ENCODE data around the gene EIF2D. TPM values are rescaled to one million over a fixed set of nuclear protein-coding genes. Genes with fewer than 3 reads are reported as not detected.

The EIF2D gene
- total and polyA plus RNA-seq, 9 of the 15 experiments (the other 6 are each of a cell fraction or from before 2014, with no cell fraction given), result 81.1 to 138 (median 93.9) TPM

- ChIA-PET POLR2A (no interaction called here), CTCF (ENCODE audit: low intra/inter-chr PET ratio) (interaction anchor here (0.6 to 4.4 kb wide), 12 partner anchors 56 to 1189 kb away, joined by 3 to 43 read pairs (median 4); no protein-coding TSS in a partner anchor)
- H3K9me3 ChIP-seq (replicated peaks; ENCODE audit: control insufficient read depth, insufficient read depth, low read depth, low read length), result no peaks in the 10 kb centered on the region
- in situ Hi-C loops (cut with MboI), result loop anchor here (25.0 kb wide), 2 partner anchors 304 to 904 kb away; partner anchors contain the start of gene FCMR
- no peak overlapping the region for H3K9ac ChIP-seq (ENCODE audit: insufficient read depth in 1 of 2, low read depth in 2 of 2, low read length in 2 of 2)
- H3K79me2 ChIP-seq (ENCODE audit: control insufficient read depth, insufficient read depth, low read length), result peaks cover 16% of the 10 kb centered on the region
- FAIRE-seq (peak; percentile 78), DNase-seq (ENCODE audit: extremely low read depth in 1 of 4, low spot score in 3 of 4) (peak; percentile 55 to 68 (median 62)), ATAC-seq (no peak)
- no peak overlapping the region for H3K4me2 ChIP-seq (ENCODE audit: insufficient read depth, low read length)
- no peak overlapping the region for H3K27ac ChIP-seq (ENCODE audit: extremely low read depth, low read depth, low read length)
- peaks cover 70% of the 10 kb centered on the region for H3K36me3 ChIP-seq (ENCODE audit: control insufficient read depth, insufficient read depth, low read length)
- H3K9me1 ChIP-seq (ENCODE audit: control insufficient read depth, insufficient read depth, low read length), result no peaks in the 10 kb centered on the region
- H3K4me3 ChIP-seq, result no peak overlapping the region
- no peaks in the 10 kb centered on the region for H3K27me3 ChIP-seq (ENCODE audit: control insufficient read depth in 2 of 2, insufficient read depth in 2 of 2, low read length in 2 of 2)
- no TSS peak for BruUV-seq (replicated peaks)
- 57% methylated on average over 7 of the region's 7 CpGs for WGBS (ENCODE audit: insufficient coverage, low coverage, missing lambda C conversion rate)
- H3K4me1 ChIP-seq (replicated peaks in 1 of 2; ENCODE audit: control insufficient read depth in 2 of 2, insufficient read depth in 2 of 2, low read length in 2 of 2), result peaks cover 5 to 7% of the 10 kb centered on the region in 2 experiments; a peak in 4 of 5 replicates
- no peaks in the 10 kb centered on the region for H4K20me1 ChIP-seq (replicated peaks; ENCODE audit: control insufficient read depth, insufficient read depth, low read length)
- intact Hi-C loops (cut with micrococcal nuclease), result loop anchor here (1.0 to 5.0 kb wide), 4 partner anchors 56 to 374 kb away; no protein-coding TSS in a partner anchor
- H2AFZ ChIP-seq (ENCODE audit: low read depth, low read length), result no peak overlapping the region
- TF ChIP-seq ZBTB43 (CRISPR knock-in tag; IDR thresholded peaks at IDR 0.05) (no peak), STAT6 (CRISPR knock-in tag; IDR thresholded peaks at IDR 0.05) (no peak), DEAF1 (CRISPR knock-in tag; IDR thresholded peaks at IDR 0.05) (peak; percentile 44; the same call in 1 of the 2 replicates), IFI16 (CRISPR knock-in tag; IDR thresholded peaks at IDR 0.05) (no peak), STAG1 (CRISPR knock-in tag; IDR thresholded peaks at IDR 0.05; ENCODE audit: borderline replicate concordance) (peak; percentile 82; the same call in 1 of the 2 replicates), FOXA3 (CRISPR knock-in tag; conservative IDR thresholded peaks at IDR 0.05 in 1 of 2, IDR thresholded peaks at IDR 0.05 in 1 of 2) (no peak), ZNF12 (CRISPR knock-in tag; IDR thresholded peaks at IDR 0.05) (no peak), IRF2 (CRISPR knock-in tag; IDR thresholded peaks at IDR 0.05) (no peak), NR2C2 (CRISPR knock-in tag; IDR thresholded peaks at IDR 0.05) (no peak), NR2C2 (tag; IDR thresholded peaks at IDR 0.05) (no peak), NFRKB (IDR thresholded peaks at IDR 0.05; ENCODE audit: low read depth) (no peak), FOS (IDR thresholded peaks at IDR 0.05; ENCODE audit: extremely low read depth, insufficient read length) (no peak), ZFP36 (IDR thresholded peaks at IDR 0.05; ENCODE audit: low read depth, low read length, partially characterized antibody) (no peak)
- TF ChIP-seq, protein P1, sequence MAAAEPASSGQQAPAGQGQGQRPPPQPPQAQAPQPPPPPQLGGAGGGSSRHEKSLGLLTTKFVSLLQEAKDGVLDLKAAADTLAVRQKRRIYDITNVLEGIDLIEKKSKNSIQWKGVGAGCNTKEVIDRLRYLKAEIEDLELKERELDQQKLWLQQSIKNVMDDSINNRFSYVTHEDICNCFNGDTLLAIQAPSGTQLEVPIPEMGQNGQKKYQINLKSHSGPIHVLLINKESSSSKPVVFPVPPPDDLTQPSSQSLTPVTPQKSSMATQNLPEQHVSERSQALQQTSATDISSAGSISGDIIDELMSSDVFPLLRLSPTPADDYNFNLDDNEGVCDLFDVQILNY (CRISPR knock-in tag; IDR thresholded peaks at IDR 0.05), result no peak
- TF ChIP-seq, protein P2, sequence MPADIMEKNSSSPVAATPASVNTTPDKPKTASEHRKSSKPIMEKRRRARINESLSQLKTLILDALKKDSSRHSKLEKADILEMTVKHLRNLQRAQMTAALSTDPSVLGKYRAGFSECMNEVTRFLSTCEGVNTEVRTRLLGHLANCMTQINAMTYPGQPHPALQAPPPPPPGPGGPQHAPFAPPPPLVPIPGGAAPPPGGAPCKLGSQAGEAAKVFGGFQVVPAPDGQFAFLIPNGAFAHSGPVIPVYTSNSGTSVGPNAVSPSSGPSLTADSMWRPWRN (IDR thresholded peaks at IDR 0.05; ENCODE audit: low read depth), result no peak
Observed at GRCh38 chr1:206608108-206608698, 4.1 kb downstream of the EIF2D start.
